LNCaP clone FGC (cell line): ENCODE measurements around the gene CCDC92.
"Not testable (repeated sequence)": the region's sequence is repeated elsewhere in the genome, so short reads cannot be mapped to it uniquely, and the experiment has no call there.

Source experiments
- DNase-seq: peaks from one replicate; pipeline ENCODE4 v3.0.0-alpha.2; 2011; ENCODE audit warnings: low read depth
- H3K4me3 ChIP-seq: 2 replicates; pipeline ENCODE4 v1.5.1; 2011; ENCODE audit warnings: mild to moderate bottlenecking, low read depth, low read length, control low read depth
- CTCF ChIP-seq: IDR thresholded peaks from 2 replicates; pipeline ENCODE4 v1.5.1; 2012; ENCODE audit warnings: mild to moderate bottlenecking; ENCODE audit not compliant: control insufficient read depth, insufficient read depth; ENCODE audit errors: extremely low read depth

Gene CCDC92

GRCh38 chr12:123950476-123951349, 21.9 kb downstream of the CCDC92 start:
- no peak for DNase-seq
- no peak for TF ChIP-seq CTCF
- no peak overlapping the region for H3K4me3 ChIP-seq

GRCh38 chr12:123949770-123950165, 22.9 kb downstream of the CCDC92 start:
- no peak for TF ChIP-seq CTCF
- H3K4me3 ChIP-seq: no peak overlapping the region
- DNase-seq: no peak

- no peak overlapping the region for H3K4me3 ChIP-seq
- no peak for TF ChIP-seq CTCF
- DNase-seq: no peak
These were observed 23.5 kb downstream of the CCDC92 start for GRCh38 chr12:123948796-123949769.

- DNase-seq: no peak
- no peak for TF ChIP-seq CTCF
- no peak overlapping the region for H3K4me3 ChIP-seq
These were observed 24.2 kb downstream of the CCDC92 start for GRCh38 chr12:123948401-123948795.

GRCh38 chr12:123947531-123947930, 25.1 kb downstream of the CCDC92 start:
- not testable (repeated sequence) for DNase-seq, H3K4me3 ChIP-seq

- not testable (repeated sequence) for DNase-seq, H3K4me3 ChIP-seq
These were observed 25.8 kb downstream of the CCDC92 start for GRCh38 chr12:123946516-123947505.

GRCh38 chr12:123946152-123946515, 26.5 kb downstream of the CCDC92 start:
- no peak for DNase-seq
- no peak for TF ChIP-seq CTCF
- no peak overlapping the region for H3K4me3 ChIP-seq
